CD4-positive, alpha-beta T cell treated with Interleukin-10 for 1 hour (primary cell): ENCODE measurements around the gene IFT172.
"Not testable (repeated sequence)": the region's sequence is repeated elsewhere in the genome, so short reads cannot be mapped to it uniquely, and the experiment has no call there.

Experiments used
- DNase-seq: peaks from one replicate; pipeline ENCODE4 v3.0.0-alpha.2; 2020

IFT172 gene

DNA sequence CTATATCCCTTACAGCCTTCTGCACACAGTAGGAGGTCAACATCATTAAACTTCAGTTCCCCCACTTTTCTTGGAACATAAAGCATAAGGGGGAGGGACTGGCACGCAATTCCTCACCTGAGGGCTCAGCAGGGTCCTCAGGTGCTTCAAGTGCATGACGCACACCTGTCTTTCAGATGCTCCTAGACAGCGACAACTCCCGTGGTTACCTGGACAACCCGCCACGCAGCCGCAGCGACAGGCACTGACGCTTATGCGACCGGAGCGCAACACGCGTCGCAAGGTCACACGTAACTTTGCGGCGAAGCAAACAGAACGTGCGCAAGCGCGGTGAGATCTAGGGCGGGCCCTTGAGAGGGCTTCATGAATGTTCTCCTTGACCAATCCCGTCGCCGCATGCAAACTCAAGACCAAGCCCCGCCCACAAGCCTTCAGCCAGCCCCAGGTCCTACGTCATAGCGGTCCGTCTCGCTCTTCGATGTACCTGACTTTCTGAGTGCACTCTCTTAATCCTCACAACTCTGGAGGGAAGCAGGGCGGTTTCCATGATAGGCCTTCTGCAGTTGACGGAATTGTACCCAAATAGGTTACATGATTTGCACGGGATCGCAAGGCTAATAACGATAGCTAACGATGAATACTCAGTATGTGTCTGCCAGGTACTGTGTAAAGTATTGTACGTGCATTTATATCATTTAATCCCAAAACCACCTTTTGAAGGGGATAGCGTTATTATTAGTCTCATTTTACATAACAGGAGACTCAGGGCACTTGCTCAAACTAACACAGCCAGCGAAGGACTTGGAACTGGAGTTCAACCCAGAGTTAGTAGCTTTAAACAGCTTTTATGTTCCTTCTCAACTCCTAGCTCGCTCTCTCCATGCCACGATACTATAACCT, at the start of gene IFT172:
IFT172 (minus strand) TSS at position 246 of the 900 bp plus-strand sequence; CDS start at position 156, 90 bp downstream.
- DNase-seq = peak; percentile 99

GRCh38 chr2:27538839-27539450, 49.4 kb upstream of the IFT172 start:
- not testable (repeated sequence) for DNase-seq

DNA sequence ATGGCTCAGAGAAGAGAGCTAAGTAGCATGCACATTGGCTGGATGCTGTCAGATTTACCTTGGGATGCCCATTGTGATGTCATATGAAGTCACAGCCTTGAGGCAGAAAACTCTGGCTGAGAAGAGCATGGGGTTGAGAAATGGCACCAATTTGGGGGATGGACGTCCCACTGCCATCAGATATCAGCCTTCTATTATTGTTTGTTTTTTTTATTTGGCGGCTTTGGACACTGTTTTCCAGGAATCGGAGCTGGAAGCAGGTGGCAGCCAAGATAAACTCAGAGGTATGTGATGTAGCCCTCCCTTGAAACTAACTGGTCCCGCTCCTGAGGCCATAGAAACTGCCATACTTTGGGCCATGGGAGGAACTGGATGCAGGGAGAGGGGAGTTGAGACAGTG, 47.7 kb upstream of the IFT172 start:
- no peak for DNase-seq

GRCh38 chr2:27531983-27532382, 42.4 kb upstream of the IFT172 start:
- no peak for DNase-seq

- no peak for DNase-seq
These were observed 37.6 kb upstream of the IFT172 start for GRCh38 chr2:27527182-27527581.

- DNase-seq = no peak
These were observed 32.9 kb upstream of the IFT172 start for GRCh38 chr2:27522400-27522945.

- no peak for DNase-seq
These were observed 30.8 kb upstream of the IFT172 start for GRCh38 chr2:27520316-27520715.

- DNase-seq = no peak
These were observed 29.2 kb upstream of the IFT172 start for GRCh38 chr2:27518782-27519113.

GRCh38 chr2:27518113-27518781, 28.7 kb upstream of the IFT172 start:
- DNase-seq = no peak

DNA sequence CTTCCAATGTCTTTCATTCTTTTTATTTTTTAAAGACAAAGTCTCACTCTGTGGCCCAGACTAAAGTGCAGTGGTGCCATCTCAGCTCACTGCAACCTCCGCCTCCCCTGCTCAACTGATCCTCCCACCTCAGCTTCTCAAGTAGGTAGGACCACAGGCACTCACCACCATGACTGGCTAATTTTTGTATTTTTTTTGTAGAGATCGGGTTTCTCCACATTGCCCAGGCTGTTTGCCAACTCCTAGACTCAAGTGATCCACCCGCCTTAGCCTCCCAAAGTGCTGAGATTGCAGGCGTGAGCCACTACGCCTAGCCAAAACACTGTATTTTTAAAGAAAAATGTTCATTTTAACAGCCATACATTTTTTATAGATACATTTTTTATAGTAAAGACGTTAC, 19.8 kb upstream of the IFT172 start:
- DNase-seq = no peak

DNA sequence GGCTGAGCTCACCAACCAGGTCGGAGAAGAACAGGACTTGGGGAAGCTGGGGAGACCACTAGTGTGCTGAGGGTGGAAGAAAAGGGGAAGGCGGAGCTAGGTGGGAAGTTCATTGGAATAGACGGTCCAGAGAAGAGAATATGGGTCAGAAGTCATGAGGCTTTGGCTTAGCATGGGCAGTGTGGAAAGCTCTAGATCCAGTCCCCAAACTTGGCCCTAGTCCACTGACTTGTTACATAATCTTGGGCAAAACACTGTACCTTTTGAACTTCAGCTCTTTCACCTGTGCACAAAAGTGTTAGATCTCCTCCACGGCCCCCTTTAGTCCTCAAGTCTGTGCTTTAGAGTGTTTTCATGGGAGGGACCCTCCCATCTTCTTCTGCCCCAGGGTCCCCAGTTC, 17.8 kb upstream of the IFT172 start:
- no peak for DNase-seq

DNA sequence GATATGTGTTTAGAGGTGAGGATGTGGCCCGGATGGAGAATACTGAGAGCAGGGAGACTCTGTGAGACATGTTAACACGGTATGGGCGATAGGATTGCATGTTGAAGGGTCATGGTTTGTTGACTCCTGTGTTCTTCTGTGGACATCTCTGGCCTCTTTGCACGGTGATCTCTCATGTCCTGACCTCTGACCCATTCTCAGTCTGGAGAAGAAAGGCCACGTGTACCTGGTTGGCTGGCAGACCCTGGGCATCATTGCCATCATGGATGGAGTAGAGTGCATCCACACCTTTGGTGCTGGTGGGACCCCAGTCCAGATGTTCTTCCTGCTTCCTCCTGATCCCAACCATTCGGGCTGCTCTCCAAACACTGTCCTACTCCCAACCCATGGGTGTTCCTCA, 17.0 kb upstream of the IFT172 start:
- no peak for DNase-seq

DNA sequence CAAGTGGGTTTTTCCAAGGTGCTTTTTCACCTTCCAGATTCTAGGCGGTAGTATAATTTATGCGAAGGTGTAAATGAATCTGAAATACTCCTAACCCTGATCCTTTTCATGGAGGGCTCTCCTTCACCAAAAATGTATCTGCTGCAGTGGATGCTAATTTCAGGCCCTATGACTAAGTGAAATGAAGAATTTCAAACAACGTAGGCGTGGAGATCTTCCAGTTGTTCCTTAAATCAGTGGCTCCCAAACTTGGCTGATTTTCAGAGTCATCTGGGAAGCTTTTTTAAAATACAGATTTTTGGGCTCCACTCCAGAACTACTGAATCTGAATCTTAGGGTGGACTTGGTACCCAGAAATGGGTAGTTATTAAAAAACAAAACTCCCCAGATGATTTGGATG, 12.6 kb upstream of the IFT172 start:
- DNase-seq = no peak

DNA sequence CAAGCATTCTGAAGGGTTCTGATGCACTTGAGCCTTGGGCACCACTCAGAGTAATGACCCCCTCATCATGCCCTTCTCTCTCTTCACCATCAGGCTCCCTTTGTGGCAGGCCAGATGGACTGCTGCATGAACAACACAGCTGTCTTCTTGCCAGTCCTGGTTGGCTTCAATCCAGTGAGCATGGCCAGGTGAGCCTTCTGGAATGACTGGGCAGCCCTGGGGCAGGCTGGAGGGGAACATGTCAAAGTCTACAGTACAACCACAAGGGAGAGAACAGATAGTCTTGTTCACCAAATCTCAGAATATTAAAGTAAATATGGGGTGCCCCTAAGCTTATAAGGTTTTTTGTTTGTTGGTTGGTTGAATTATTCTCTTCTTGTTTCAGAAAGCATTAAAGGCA, 11.5 kb upstream of the IFT172 start:
- no peak for DNase-seq

DNA sequence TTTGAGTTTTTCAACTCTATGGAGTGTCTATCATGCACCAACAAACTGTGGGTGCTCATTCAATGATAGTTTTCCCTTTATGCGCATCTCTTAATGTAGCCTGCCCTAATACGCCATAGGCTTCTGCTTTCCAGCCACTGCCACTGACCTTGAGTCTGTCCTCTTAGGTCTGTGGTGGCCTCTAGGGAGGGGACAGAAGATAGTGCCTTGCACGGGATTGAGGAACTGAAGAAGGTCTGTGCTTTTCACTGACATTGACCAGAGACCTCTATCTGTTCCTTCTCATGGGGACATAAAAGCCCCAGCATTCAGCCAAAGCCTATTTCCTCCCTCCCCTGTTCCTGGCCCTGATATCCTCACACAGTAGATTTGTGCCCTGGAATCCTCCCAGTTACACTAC, 9.4 kb upstream of the IFT172 start:
- DNase-seq = no peak

- DNase-seq = no peak
These were observed 7.7 kb upstream of the IFT172 start for GRCh38 chr2:27497288-27497627.

- DNase-seq = no peak
These were observed 7.1 kb upstream of the IFT172 start, which contains the start of gene GCKR for GRCh38 chr2:27496357-27497287. GCKR (plus strand) TSS chr2:27496839; CDS start chr2:27496905, 66 bp downstream.

- DNase-seq = no peak
These were observed 6.4 kb upstream of the IFT172 start for GRCh38 chr2:27495840-27496356.

- peak; percentile 24 for DNase-seq
These were observed 5.5 kb upstream of the IFT172 start, which contains the start of gene FNDC4 for GRCh38 chr2:27494944-27495554. FNDC4 (minus strand) TSS chr2:27495200; CDS start chr2:27494679, 521 bp downstream.

GRCh38 chr2:27494284-27494943, 4.9 kb upstream of the IFT172 start:
- no peak for DNase-seq

DNA sequence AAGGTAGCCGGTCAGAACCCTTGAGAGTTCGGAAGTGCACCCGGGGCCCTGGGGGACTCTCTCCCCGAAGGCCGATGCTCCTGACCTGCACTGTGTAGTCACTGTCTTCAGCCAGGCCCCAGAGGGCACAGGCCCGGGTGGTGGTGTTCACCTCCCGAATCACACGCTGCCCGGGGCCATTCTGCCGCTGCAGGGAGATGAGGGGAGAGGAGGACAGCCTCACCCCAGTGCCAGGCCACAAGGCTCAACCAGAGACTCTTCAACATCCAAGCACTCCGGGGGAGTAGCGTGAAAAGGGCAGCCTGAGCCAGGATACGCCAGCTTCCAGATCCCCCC, 4.4 kb upstream of the IFT172 start:
- DNase-seq = no peak
